Trophoblast cell (in vitro differentiated cells and primary cell): ENCODE results near the gene POF1B.
"Not testable (repeated sequence)": the region's sequence is repeated elsewhere in the genome, so short reads cannot be mapped to it uniquely, and the experiment has no call there.

ENCODE experiments used
- DNase-seq, 2 donors: peaks; one replicate each; pipeline ENCODE4 v3.0.0-alpha.2; 2016
- H2AFZ ChIP-seq: 2 replicates; pipeline ENCODE4 v1.6.1; 2013; ENCODE audit warnings: low read length, moderate library complexity, mild to moderate bottlenecking; ENCODE audit not compliant: insufficient read depth, poor library complexity
- H2AK5ac ChIP-seq: 2 replicates; pipeline ENCODE4 v1.6.1; 2013; ENCODE audit warnings: mild to moderate bottlenecking, low read length
- H2BK120ac ChIP-seq: 2 replicates; pipeline ENCODE4 v1.6.1; 2013; ENCODE audit warnings: low read length, mild to moderate bottlenecking, moderate library complexity; ENCODE audit not compliant: insufficient read depth, poor library complexity
- H2BK12ac ChIP-seq: 2 replicates; pipeline ENCODE4 v1.6.1; 2013; ENCODE audit warnings: mild to moderate bottlenecking, low read length, moderate library complexity
- H2BK5ac ChIP-seq: 2 replicates; pipeline ENCODE4 v1.6.1; 2013; ENCODE audit warnings: low read length, low read depth, moderate library complexity, mild to moderate bottlenecking; ENCODE audit not compliant: poor library complexity
- H3K14ac ChIP-seq: 2 replicates; pipeline ENCODE4 v1.6.1; 2013; ENCODE audit warnings: mild to moderate bottlenecking, low read length
- H3K18ac ChIP-seq: 2 replicates; pipeline ENCODE4 v1.6.1; 2013; ENCODE audit warnings: mild to moderate bottlenecking, low read length
- H3K23ac ChIP-seq: 2 replicates; pipeline ENCODE4 v1.6.1; 2013; ENCODE audit warnings: low read length
- H3K27ac ChIP-seq: 2 replicates; pipeline ENCODE4 v1.5.1; 2013; ENCODE audit warnings: low read depth, mild to moderate bottlenecking, inconsistent platforms, low read length, moderate library complexity
- H3K27me3 ChIP-seq: 2 replicates; pipeline ENCODE4 v1.6.1; 2013; ENCODE audit warnings: inconsistent platforms, mild to moderate bottlenecking, low read length, moderate library complexity; ENCODE audit not compliant: insufficient read depth
- H3K36me3 ChIP-seq, 2 experiments: 1 replicate in 1 of 2; 2 replicates in 1 of 2; pipeline ENCODE4 v1.6.1; 2013; ENCODE audit warnings: low read length in 2 of 2, mild to moderate bottlenecking in 2 of 2, moderate library complexity in 1 of 2; ENCODE audit not compliant: insufficient read depth in 2 of 2, control insufficient read depth in 1 of 2
- H3K4ac ChIP-seq: 2 replicates; pipeline ENCODE4 v1.6.1; 2013; ENCODE audit warnings: low read depth, mild to moderate bottlenecking, low read length, moderate library complexity
- H3K4me1 ChIP-seq, 2 experiments: 1 replicate in 1 of 2; 2 replicates in 1 of 2; pipeline ENCODE4 v1.6.1; 2013; ENCODE audit warnings: low read length in 2 of 2, mild to moderate bottlenecking in 2 of 2, moderate library complexity in 1 of 2; ENCODE audit not compliant: insufficient read depth in 2 of 2, control insufficient read depth in 1 of 2
- H3K4me2 ChIP-seq: 2 replicates; pipeline ENCODE4 v1.6.1; 2013; ENCODE audit warnings: inconsistent platforms, mild to moderate bottlenecking, low read length, moderate library complexity
- H3K4me3 ChIP-seq: 2 replicates; pipeline ENCODE4 v1.5.1; 2013; ENCODE audit warnings: mild to moderate bottlenecking, low read depth, low read length, inconsistent platforms
- H3K79me1 ChIP-seq: one replicate; pipeline ENCODE4 v1.6.1; 2013; ENCODE audit warnings: low read length
- H3K79me2 ChIP-seq: 2 replicates; pipeline ENCODE4 v1.6.1; 2013; ENCODE audit warnings: low read length, mild to moderate bottlenecking; ENCODE audit not compliant: control insufficient read depth, insufficient read depth, poor library complexity
- H3K9ac ChIP-seq: 2 replicates; pipeline ENCODE4 v1.6.1; 2013; ENCODE audit warnings: mild to moderate bottlenecking, low read length
- H3K9me3 ChIP-seq: 2 replicates; pipeline ENCODE4 v1.6.1; 2013; ENCODE audit warnings: low read depth, mild to moderate bottlenecking, control low read depth, inconsistent platforms, low read length; ENCODE audit not compliant: insufficient read depth
- H4K12ac ChIP-seq: 2 replicates; pipeline ENCODE4 v1.6.1; 2013; ENCODE audit warnings: low read depth, mild to moderate bottlenecking, low read length, moderate library complexity
- H4K8ac ChIP-seq: 2 replicates; pipeline ENCODE4 v1.6.1; 2013; ENCODE audit warnings: low read depth, mild to moderate bottlenecking, low read length, moderate library complexity
- H4K91ac ChIP-seq: one replicate; pipeline ENCODE4 v1.6.1; 2013; ENCODE audit warnings: low read depth, mild to moderate bottlenecking, low read length, moderate library complexity
- WGBS: extraction: QIAGEN DNeasy Blood & Tissue Kit; methylation state at CpG from one replicate; pipeline ENCODE4 v1.1.7; 2013; ENCODE audit warnings: missing lambda C conversion rate; ENCODE audit not compliant: insufficient read length, insufficient coverage; ENCODE audit errors: extremely low coverage; 5-methylcytosine and 5-hydroxymethylcytosine counted together

Gene POF1B

DNA sequence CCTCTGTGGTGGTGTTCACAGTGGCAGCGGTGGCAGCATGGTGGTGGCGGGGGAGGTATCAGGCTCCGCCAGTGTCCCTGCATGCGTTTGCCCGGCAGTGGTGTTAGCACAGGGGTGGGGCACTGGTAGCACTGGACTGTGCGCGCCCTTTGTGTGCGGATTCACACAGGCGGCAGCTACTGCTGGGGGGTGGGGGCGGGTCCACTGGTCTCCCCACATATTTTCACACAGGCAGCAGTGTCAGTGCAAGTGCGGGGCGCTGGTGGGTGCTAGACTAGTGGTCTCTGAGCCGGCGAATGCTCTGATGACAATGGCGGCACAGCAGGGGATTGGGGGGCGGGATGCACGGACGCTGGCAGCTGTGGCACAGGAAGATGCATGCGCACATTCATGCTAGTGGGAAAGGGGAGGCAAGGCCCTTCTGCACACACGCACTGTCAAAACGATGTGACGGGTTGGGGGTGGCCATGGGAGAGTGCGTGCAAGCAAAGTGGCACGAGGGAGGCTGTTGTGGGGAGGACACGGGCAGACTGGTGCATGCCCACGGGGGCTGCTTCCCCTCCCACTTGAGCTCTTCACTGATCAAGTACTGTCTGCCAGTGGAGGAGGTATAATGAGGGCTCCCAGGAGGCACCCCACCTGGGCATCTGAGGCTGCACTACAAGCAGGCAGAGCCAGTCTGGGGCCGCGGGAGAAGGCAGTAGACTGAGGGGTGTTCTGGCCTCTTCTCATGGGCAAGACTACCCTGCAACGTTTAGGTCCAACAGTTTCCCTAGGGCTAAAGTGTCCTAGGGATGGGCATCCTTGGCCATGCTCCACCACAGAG is 53.0 kb downstream of the POF1B start:
- Histone ChIP-seq H2AFZ (no peak overlapping the region), H3K23ac (no peak overlapping the region), H3K4ac (no peak overlapping the region)

DNA sequence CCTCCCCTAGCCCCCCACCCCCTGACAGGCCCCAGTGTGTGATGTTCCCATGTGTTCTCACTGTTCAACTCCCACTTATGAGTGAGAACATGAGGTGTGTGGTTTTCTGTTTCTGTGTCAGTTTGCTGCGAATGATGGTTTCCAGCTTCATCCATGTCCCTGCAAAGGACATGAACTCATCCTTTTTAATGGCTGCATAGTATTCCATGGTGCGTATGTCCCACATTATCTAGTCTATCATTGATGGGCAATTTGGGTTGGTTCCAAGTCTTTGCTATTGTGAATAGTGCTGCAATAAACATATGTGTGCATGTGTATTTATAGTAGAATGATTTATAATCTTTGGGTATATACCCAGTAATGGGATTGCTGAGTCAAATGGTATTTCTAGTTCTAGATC is 68.1 kb downstream of the POF1B start:
- WGBS, result no CpG with 5 or more reads among the region's 2 CpGs

More for the DNA sequence above, 53.0 kb downstream of the POF1B start:
- Histone ChIP-seq H3K4me3 (no peak overlapping the region), H3K79me2 (no peaks in the 10 kb centered on the region), H3K9me3 (no peaks in the 10 kb centered on the region), H2AK5ac (no peak overlapping the region), H3K27ac (no peak overlapping the region), H3K27me3 (no peaks in the 10 kb centered on the region), H3K14ac (no peak overlapping the region), H3K18ac (no peak overlapping the region), H2BK5ac (no peak overlapping the region), H2BK120ac (no peak overlapping the region), H3K36me3 (no peaks in the 10 kb centered on the region), H4K91ac (no peak overlapping the region), H3K4me2 (no peak overlapping the region), H3K9ac (no peak overlapping the region), H2BK12ac (no peak overlapping the region), H3K79me1 (no peaks in the 10 kb centered on the region), H4K12ac (no peak overlapping the region), H4K8ac (no peak overlapping the region), H3K4me1 (no peaks in the 10 kb centered on the region)
- DNase-seq, result no peak
- whole genome bisulfite sequencing, result no CpG with 5 or more reads among the region's 29 CpGs

DNA sequence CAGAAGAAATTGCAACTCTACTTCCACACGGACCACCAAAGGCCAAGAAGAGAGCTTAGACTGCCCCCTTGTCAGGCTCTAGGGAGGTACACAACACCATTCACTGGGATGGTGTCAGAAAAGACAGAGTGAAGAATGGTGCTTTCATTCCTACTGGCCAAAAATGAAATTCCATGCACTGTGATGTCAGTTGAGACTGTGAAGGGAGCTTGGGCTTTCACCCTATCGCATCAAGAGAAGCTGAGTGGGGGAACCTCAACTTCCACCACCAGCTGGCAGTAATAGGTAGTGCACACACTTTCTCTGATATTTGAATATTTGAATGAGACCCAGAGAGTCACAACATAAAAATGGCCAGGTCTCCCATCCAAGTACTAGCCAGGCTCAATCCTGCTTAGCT is 69.7 kb downstream of the POF1B start:
- Histone ChIP-seq H4K8ac (no peak overlapping the region), H3K4ac (no peak overlapping the region), H3K36me3 (no peaks in the 10 kb centered on the region), H3K4me1 (no peaks in the 10 kb centered on the region), H2BK120ac (no peak overlapping the region), H4K91ac (no peak overlapping the region), H3K79me2 (no peaks in the 10 kb centered on the region), H3K18ac (no peak overlapping the region), H2BK5ac (no peak overlapping the region), H3K27ac (no peak overlapping the region), H4K12ac (no peak overlapping the region), H3K9me3 (no peaks in the 10 kb centered on the region), H3K27me3 (no peaks in the 10 kb centered on the region), H2BK12ac (no peak overlapping the region), H3K9ac (no peak overlapping the region), H3K4me2 (no peak overlapping the region), H3K23ac (no peak overlapping the region), H3K79me1 (no peaks in the 10 kb centered on the region), H2AFZ (no peak overlapping the region), H3K14ac (no peak overlapping the region), H3K4me3 (no peak overlapping the region), H2AK5ac (no peak overlapping the region)
- DNase-seq, result no peak
- WGBS, result no CpG with 5 or more reads among the region's 2 CpGs

More for the DNA sequence above, 68.1 kb downstream of the POF1B start:
- H3K4me1 ChIP-seq, H3K9ac ChIP-seq, H3K27ac ChIP-seq, H3K4me3 ChIP-seq, H4K91ac ChIP-seq, H3K18ac ChIP-seq, H2AFZ ChIP-seq, H2BK5ac ChIP-seq, H2AK5ac ChIP-seq, H3K79me1 ChIP-seq, H3K23ac ChIP-seq, DNase-seq, H2BK120ac ChIP-seq, H4K8ac ChIP-seq, H3K36me3 ChIP-seq, H3K9me3 ChIP-seq, H3K14ac ChIP-seq, H3K27me3 ChIP-seq, H3K4ac ChIP-seq, H3K4me2 ChIP-seq, H3K79me2 ChIP-seq, H2BK12ac ChIP-seq, H4K12ac ChIP-seq: not testable (repeated sequence)

DNA sequence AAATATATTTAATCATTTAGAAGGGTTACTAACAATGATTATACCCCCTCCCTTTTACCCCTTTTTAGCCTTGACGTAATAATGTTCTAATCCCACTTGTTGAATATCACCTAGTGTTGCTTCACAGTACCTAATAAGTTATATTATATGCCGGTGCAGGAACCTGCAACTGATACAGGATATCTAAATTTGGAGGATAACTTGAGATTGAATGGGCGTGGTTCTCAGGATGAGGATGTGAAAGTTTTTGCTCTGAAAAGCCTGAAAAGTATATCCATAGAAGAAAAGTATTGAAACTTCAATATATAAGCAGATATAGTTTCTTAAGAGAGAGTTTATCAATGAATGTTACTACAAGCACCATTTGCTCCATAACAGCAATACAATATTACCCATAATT is 75.9 kb downstream of the POF1B start:
- no peak overlapping the region for H3K4me2 ChIP-seq
- no peaks in the 10 kb centered on the region for H3K4me1 ChIP-seq
- no peak overlapping the region for H3K4me3 ChIP-seq
- no peak overlapping the region for H4K91ac ChIP-seq
- no peak overlapping the region for H4K8ac ChIP-seq
- no peaks in the 10 kb centered on the region for H3K9me3 ChIP-seq
- no peak overlapping the region for H3K9ac ChIP-seq
- no peak overlapping the region for H3K14ac ChIP-seq
- H2AFZ ChIP-seq, result no peak overlapping the region
- no peak overlapping the region for H3K23ac ChIP-seq
- no peak overlapping the region for H2BK5ac ChIP-seq
- DNase-seq, result no peak
- no peaks in the 10 kb centered on the region for H3K36me3 ChIP-seq
- no peaks in the 10 kb centered on the region for H3K27me3 ChIP-seq
- H3K79me2 ChIP-seq, result no peaks in the 10 kb centered on the region
- no peak overlapping the region for H2BK12ac ChIP-seq
- H2AK5ac ChIP-seq, result no peak overlapping the region
- no peak overlapping the region for H2BK120ac ChIP-seq
- whole genome bisulfite sequencing, result no CpG with 5 or more reads among the region's 3 CpGs
- no peaks in the 10 kb centered on the region for H3K79me1 ChIP-seq
- no peak overlapping the region for H3K27ac ChIP-seq
- no peak overlapping the region for H4K12ac ChIP-seq
- H3K18ac ChIP-seq, result no peak overlapping the region
- H3K4ac ChIP-seq, result no peak overlapping the region
